ENCODE results near the gene MB.

DNA sequence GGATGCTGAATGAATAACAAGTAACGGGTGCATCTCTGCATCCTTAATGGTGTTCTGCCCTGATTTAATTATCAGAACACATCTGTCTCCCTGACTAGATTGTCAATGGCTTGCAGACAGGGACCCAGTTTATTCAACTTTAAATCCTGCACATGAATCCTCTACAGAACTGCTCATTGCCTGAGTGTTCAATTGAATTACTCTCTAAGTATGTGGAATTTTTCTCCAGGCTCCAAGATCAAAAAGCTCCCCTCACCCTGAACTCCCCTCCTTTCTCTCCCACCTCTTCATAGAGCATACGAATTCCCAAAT is 11.8 kb downstream of the MB start:
- TF ChIP-seq, protein P1, sequence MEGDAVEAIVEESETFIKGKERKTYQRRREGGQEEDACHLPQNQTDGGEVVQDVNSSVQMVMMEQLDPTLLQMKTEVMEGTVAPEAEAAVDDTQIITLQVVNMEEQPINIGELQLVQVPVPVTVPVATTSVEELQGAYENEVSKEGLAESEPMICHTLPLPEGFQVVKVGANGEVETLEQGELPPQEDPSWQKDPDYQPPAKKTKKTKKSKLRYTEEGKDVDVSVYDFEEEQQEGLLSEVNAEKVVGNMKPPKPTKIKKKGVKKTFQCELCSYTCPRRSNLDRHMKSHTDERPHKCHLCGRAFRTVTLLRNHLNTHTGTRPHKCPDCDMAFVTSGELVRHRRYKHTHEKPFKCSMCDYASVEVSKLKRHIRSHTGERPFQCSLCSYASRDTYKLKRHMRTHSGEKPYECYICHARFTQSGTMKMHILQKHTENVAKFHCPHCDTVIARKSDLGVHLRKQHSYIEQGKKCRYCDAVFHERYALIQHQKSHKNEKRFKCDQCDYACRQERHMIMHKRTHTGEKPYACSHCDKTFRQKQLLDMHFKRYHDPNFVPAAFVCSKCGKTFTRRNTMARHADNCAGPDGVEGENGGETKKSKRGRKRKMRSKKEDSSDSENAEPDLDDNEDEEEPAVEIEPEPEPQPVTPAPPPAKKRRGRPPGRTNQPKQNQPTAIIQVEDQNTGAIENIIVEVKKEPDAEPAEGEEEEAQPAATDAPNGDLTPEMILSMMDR (IDR thresholded peaks at IDR 0.05) = no peak
- TF ChIP-seq EZH2phosphoT487 (IDR thresholded peaks at IDR 0.05) = no peak
